HepG2 (cell line): Measurements from ENCODE around the gene SCFD2. TPM values are rescaled to one million over a fixed set of nuclear protein-coding genes. Genes with fewer than 3 reads are reported as not detected.

Experiments used
- ATAC-seq: fragments of 200-7000 bp; cut with Tn5 transposase; 3 replicates; pipeline ENCODE4 v1.9.1; 2020; ENCODE audit warnings: mild to moderate bottlenecking, moderate library complexity
- BruUV-seq: library from RNA; stranded (reverse); fragments of 400-500 nt; replicated peaks from 2 replicates; lab custom pipeline; 2021; lab: Mats Ljungman, UMichigan
- CTCF ChIA-PET: fragments of 300-600 bp; formaldehyde crosslinking; extraction: SDS; loops from one replicate; lab custom pipeline; 2021; ENCODE audit warnings: low total read pairs, inconsistent platforms, low intra/inter-chr PET ratio; lab: Yijun Ruan, JAX
- POLR2A ChIA-PET: fragments of 350-600 bp; sonication (Branson Sonifier 250); formaldehyde crosslinking; loops from one replicate; lab custom pipeline; 2020; ENCODE audit warnings: antibody characterized with exemption, inconsistent platforms; lab: Yijun Ruan, JAX
- DNase-seq: peaks from one replicate; pipeline ENCODE4 v3.0.0-alpha.2; 2015; ENCODE audit warnings: low spot score
- FAIRE-seq: peaks from 3 replicates; lab custom pipeline; 2011; peaks lifted over from hg19 to GRCh38; lab: Jason Lieb, UNC
- H2AFZ ChIP-seq: one replicate; pipeline ENCODE4 v1.6.1; 2011; ENCODE audit warnings: low read length, inconsistent platforms
- H3K27ac ChIP-seq: fragments of 300-600 bp; 3 replicates; pipeline ENCODE4 v1.8.0; 2011; ENCODE audit warnings: mixed run types, mild to moderate bottlenecking, mixed read lengths, low read length, inconsistent platforms; ENCODE audit not compliant: insufficient read depth; ENCODE audit errors: extremely low read length
- H3K27me3 ChIP-seq, 2 experiments: fragments of 200-600 bp in 1 of 2; 2 replicates in 1 of 2; 3 replicates in 1 of 2; pipeline versions ENCODE4 v1.6.0 to v1.8.0; 2011; ENCODE audit warnings: low read length in 2 of 2, mild to moderate bottlenecking in 2 of 2, moderate library complexity in 2 of 2, inconsistent platforms in 1 of 2; ENCODE audit not compliant: insufficient read depth in 2 of 2, control insufficient read depth in 1 of 2
- H3K36me3 ChIP-seq, 2 experiments: fragments of 200-600 bp in 1 of 2; replicated peaks in 1 of 2; 2 replicates in 1 of 2; 3 replicates in 1 of 2; pipeline versions ENCODE4 v1.5.1 to v1.8.0; 2011; ENCODE audit warnings: low read length in 2 of 2, inconsistent platforms in 1 of 2; ENCODE audit not compliant: insufficient read depth in 2 of 2, control insufficient read depth in 1 of 2
- H3K4me1 ChIP-seq: 2 replicates; pipeline ENCODE4 v1.5.1; 2012; ENCODE audit warnings: low read length, inconsistent platforms; ENCODE audit not compliant: insufficient read depth
- H3K4me2 ChIP-seq: 2 replicates; pipeline ENCODE4 v1.6.0; 2011; ENCODE audit warnings: low read depth, low read length, inconsistent platforms
- H3K4me3 ChIP-seq, 3 experiments: fragments of 200-600 bp in 1 of 3; sonication (generic), shearing (Covaris generic) in 1 of 3; replicated peaks in 1 of 3; 2 replicates each; pipeline ENCODE4 v1.5.1; 2011 to 2016; ENCODE audit warnings: low read length in 3 of 3, inconsistent platforms in 2 of 3, low read depth in 2 of 3, mild to moderate bottlenecking in 2 of 3, control low read depth in 1 of 3, mixed read lengths in 1 of 3; ENCODE audit not compliant: insufficient read depth in 1 of 3
- H3K79me2 ChIP-seq: one replicate; pipeline ENCODE4 v1.6.1; 2011; ENCODE audit warnings: low read length, inconsistent platforms; ENCODE audit not compliant: insufficient read depth
- H3K9ac ChIP-seq: 2 replicates; pipeline ENCODE4 v1.6.0; 2011; ENCODE audit warnings: mild to moderate bottlenecking, low read depth, low read length, inconsistent platforms; ENCODE audit not compliant: insufficient read depth
- H3K9me3 ChIP-seq: 2 replicates; pipeline ENCODE4 v1.5.1; 2012; ENCODE audit warnings: mild to moderate bottlenecking, low read length
- H4K20me1 ChIP-seq: 2 replicates; pipeline ENCODE4 v1.6.0; 2011; ENCODE audit warnings: inconsistent platforms, mild to moderate bottlenecking, low read length, moderate library complexity; ENCODE audit not compliant: insufficient read depth
- ATAD3A ChIP-seq: sonication (generic); formaldehyde crosslinking; IDR thresholded peaks from 2 replicates; pipeline ENCODE4 v1.4.0; 2020; ENCODE audit warnings: missing genetic modification reagents
- CAMTA2 ChIP-seq: sonication (generic); formaldehyde crosslinking; IDR thresholded peaks from 2 replicates; pipeline ENCODE4 v1.4.0; 2020; ENCODE audit warnings: mild to moderate bottlenecking, missing genetic modification reagents, borderline replicate concordance
- GABPB1 ChIP-seq: IDR thresholded peaks from 2 replicates; pipeline ENCODE4 v1.6.1; 2016; ENCODE audit warnings: mild to moderate bottlenecking, missing genetic modification reagents, moderate library complexity, missing compliant biosample characterization
- GATA4 ChIP-seq: sonication (generic); IDR thresholded peaks from 2 replicates; pipeline ENCODE4 v1.6.1; 2016; ENCODE audit warnings: antibody characterized with exemption, low read depth, borderline replicate concordance
- HDAC1 ChIP-seq: sonication (generic); formaldehyde crosslinking; IDR thresholded peaks from 2 replicates; pipeline ENCODE4 v1.5.1; 2020; ENCODE audit warnings: mild to moderate bottlenecking, missing genetic modification reagents
- HHEX ChIP-seq: IDR thresholded peaks from 2 replicates; pipeline ENCODE4 v1.6.1; 2016; ENCODE audit warnings: control low read depth
- IKZF4 ChIP-seq: sonication (generic); formaldehyde crosslinking; IDR thresholded peaks from 2 replicates; pipeline ENCODE4 v1.5.1; 2020; ENCODE audit warnings: borderline replicate concordance, mild to moderate bottlenecking, low read depth, missing genetic modification reagents; ENCODE audit errors: not compliant biosample characterization
- MXI1 ChIP-seq: IDR thresholded peaks from 3 replicates; pipeline ENCODE4 v1.6.1; 2012; ENCODE audit warnings: low read depth, low read length, inconsistent platforms, borderline replicate concordance
- POLR2G ChIP-seq: fragments of 200-400 bp; formaldehyde crosslinking; IDR thresholded peaks from 2 replicates; pipeline ENCODE4 v1.6.1; 2018; ENCODE audit warnings: mild to moderate bottlenecking, low read depth, low read length, moderate library complexity
- ZNF282 ChIP-seq: fragments of 450-650 bp; IDR thresholded peaks from 2 replicates; pipeline ENCODE4 v1.6.1; 2018; ENCODE audit not compliant: partially characterized antibody
- ZNF468 ChIP-seq: sonication (generic); formaldehyde crosslinking; IDR thresholded peaks from 2 replicates; pipeline ENCODE4 v1.8.0; 2022; ENCODE audit warnings: mild to moderate bottlenecking, moderate library complexity, missing genetic modification reagents
- ZNF660 ChIP-seq: sonication (generic); formaldehyde crosslinking; IDR thresholded peaks from 2 replicates; pipeline ENCODE4 v1.5.1; 2020; ENCODE audit warnings: mild to moderate bottlenecking, low read depth, missing genetic modification reagents, borderline replicate concordance
- WGBS: methylation state at CpG from one replicate; pipeline ENCODE4 v1.1.6; 2017; ENCODE audit warnings: low lambda C conversion rate; 5-methylcytosine and 5-hydroxymethylcytosine counted together
- in situ Hi-C: cut with HindIII; loops from 2 replicates; pipeline ENCODE4 v1.10.0; 2017; ENCODE audit warnings: low pct_unique_long_range_greater_than_20kb; ENCODE audit not compliant: extremely low pct_ligation_motif_present
- intact Hi-C: fragments of 100-400 bp; cut with micrococcal nuclease; formaldehyde crosslinking; loops from one replicate; pipeline ENCODE4 v1.10.0; 2022; ENCODE audit not compliant: unreplicated experiment
- polyA plus RNA-seq, 8 experiments: library from polyadenylated mRNA; depleted of rRNA in 3 of 8; stranded (reverse) in 7 of 8; unstranded in 1 of 8; fragments of >200 nt; fragmentation: Illumina TruSeq in 4 of 8; extraction: Trizol in 4 of 8; gene quantifications; 2 replicates each; pipeline versions ENCODE4 v1.2.1 to v1.2.3, GENCODE V29; 2011 to 2016; ENCODE audit warnings: low read depth in 4 of 8, missing spikeins in 1 of 8, mixed read lengths in 1 of 8; ENCODE audit not compliant: insufficient read depth in 1 of 8
- total RNA-seq, 5 experiments: library from RNA; depleted of rRNA; stranded (reverse); fragments of >200 nt; fragmentation: Illumina TruSeq; extraction: Trizol; gene quantifications; 2 replicates each; pipeline ENCODE4 v1.2.3, GENCODE V29; 2016; ENCODE audit warnings: low read depth in 1 of 5
- TF ChIP-seq, protein P1 (sequence below): sonication (generic); formaldehyde crosslinking; conservative IDR thresholded peaks from 2 replicates; pipeline ENCODE4 v1.8.0; 2022; ENCODE audit warnings: low read depth, missing genetic modification reagents
- TF ChIP-seq, protein P2 (sequence below): sonication (generic); formaldehyde crosslinking; IDR thresholded peaks from 2 replicates; pipeline ENCODE4 v1.4.0; 2020; ENCODE audit warnings: missing genetic modification reagents

Gene SCFD2
- total and polyA plus RNA-seq, 2 of the 13 experiments (the other 11 are each of a cell fraction or from before 2014, with no cell fraction given) = 4.6 to 15.6 TPM

DNA sequence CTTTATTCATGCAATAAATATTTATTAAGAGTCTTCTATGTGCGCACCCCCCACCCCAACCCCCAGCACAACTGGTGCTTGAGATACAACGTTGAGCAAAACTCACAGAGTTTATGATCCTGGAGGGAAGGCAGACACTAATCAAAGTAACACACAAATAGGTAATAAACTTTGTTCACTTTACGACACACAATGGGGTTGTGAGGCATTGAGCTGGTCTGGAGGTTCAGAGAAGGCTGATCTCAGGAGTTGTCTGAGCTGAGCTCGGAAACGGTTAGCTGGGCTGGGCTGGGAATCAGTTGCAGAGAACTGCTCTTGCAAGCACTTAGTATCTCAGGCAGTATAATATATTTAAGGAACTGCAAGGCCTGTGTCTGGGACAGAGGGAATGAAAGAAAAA lies 238.5 kb downstream of the SCFD2 start:
- Histone ChIP-seq H3K9me3 (no peaks in the 10 kb centered on the region), H3K4me3 (no peak overlapping the region), H3K79me2 (no peaks in the 10 kb centered on the region), H3K4me1 (peaks cover 27% of the 10 kb centered on the region), H4K20me1 (no peaks in the 10 kb centered on the region)
- FAIRE-seq (no peak), ATAC-seq (no peak)
- CTCF ChIA-PET = no interaction called here
- intact Hi-C loops = loop anchor here (10.0 kb wide), 1 partner anchor 157 kb away; no protein-coding TSS in a partner anchor
- POLR2A ChIA-PET = no interaction called here
- in situ Hi-C loops = no loop called here
- TF ChIP-seq ZNF660 (CRISPR knock-in tag) (no peak), ZNF282 (no peak), CAMTA2 (CRISPR knock-in tag) (no peak), ZNF468 (CRISPR knock-in tag) (no peak), IKZF4 (CRISPR knock-in tag) (no peak), HHEX (CRISPR knock-in tag) (no peak), MXI1 (no peak), POLR2G (no peak), GABPB1 (CRISPR knock-in tag) (no peak), HDAC1 (CRISPR knock-in tag) (no peak), ATAD3A (CRISPR knock-in tag) (no peak), GATA4 (no peak)
- TF ChIP-seq, protein P1, sequence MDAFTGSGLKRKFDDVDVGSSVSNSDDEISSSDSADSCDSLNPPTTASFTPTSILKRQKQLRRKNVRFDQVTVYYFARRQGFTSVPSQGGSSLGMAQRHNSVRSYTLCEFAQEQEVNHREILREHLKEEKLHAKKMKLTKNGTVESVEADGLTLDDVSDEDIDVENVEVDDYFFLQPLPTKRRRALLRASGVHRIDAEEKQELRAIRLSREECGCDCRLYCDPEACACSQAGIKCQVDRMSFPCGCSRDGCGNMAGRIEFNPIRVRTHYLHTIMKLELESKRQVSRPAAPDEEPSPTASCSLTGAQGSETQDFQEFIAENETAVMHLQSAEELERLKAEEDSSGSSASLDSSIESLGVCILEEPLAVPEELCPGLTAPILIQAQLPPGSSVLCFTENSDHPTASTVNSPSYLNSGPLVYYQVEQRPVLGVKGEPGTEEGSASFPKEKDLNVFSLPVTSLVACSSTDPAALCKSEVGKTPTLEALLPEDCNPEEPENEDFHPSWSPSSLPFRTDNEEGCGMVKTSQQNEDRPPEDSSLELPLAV (CRISPR knock-in tag) = no peak
- TF ChIP-seq, protein P2, sequence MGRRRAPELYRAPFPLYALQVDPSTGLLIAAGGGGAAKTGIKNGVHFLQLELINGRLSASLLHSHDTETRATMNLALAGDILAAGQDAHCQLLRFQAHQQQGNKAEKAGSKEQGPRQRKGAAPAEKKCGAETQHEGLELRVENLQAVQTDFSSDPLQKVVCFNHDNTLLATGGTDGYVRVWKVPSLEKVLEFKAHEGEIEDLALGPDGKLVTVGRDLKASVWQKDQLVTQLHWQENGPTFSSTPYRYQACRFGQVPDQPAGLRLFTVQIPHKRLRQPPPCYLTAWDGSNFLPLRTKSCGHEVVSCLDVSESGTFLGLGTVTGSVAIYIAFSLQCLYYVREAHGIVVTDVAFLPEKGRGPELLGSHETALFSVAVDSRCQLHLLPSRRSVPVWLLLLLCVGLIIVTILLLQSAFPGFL (CRISPR knock-in tag) = no peak
- TF ChIP-seq, all 625 proteins: peak for 0
- H3K36me3 ChIP-seq = no peaks in the 10 kb centered on the region; a peak in 1 of 5 replicates
- WGBS = 94% methylated on average over 5 of the region's 5 CpGs
- no peak overlapping the region for H3K27ac ChIP-seq
- no peak overlapping the region for H3K9ac ChIP-seq
- BruUV-seq = no TSS peak
- H3K4me2 ChIP-seq = no peak overlapping the region
- no peaks in the 10 kb centered on the region for H3K27me3 ChIP-seq
- no peak for DNase-seq
- no peak overlapping the region for H2AFZ ChIP-seq
